CD8-positive, alpha-beta memory T cell (primary cell): Measurements from ENCODE around the gene ARIH1. TPM values are rescaled to one million over a fixed set of nuclear protein-coding genes. Genes with fewer than 3 reads are reported as not detected.
A peak's percentile ranks its signal among the peaks of the same experiment; 100 is the strongest.
"Not testable (repeated sequence)": the region's sequence is repeated elsewhere in the genome, so short reads cannot be mapped to it uniquely, and the experiment has no call there.

ENCODE experiments used
- CTCF ChIA-PET: fragments of 350-600 bp; sonication (Branson Sonifier 250); formaldehyde crosslinking; loops from one replicate; lab custom pipeline; 2021; ENCODE audit warnings: antibody characterized with exemption; lab: Charles Lee
- POLR2A ChIA-PET: fragments of 350-600 bp; sonication (Branson Sonifier 250); formaldehyde crosslinking; loops from one replicate; lab custom pipeline; 2021; ENCODE audit warnings: antibody characterized with exemption; lab: Charles Lee
- DNase-seq, 5 donors: peaks; one replicate each; pipeline versions ENCODE4 v3.0.0 to v3.0.0-alpha.2; 2020 to 2022; ENCODE audit warnings: mixed read lengths in 1 of 5
- H3K27ac ChIP-seq: one replicate; pipeline ENCODE4 v1.7.0; 2013; ENCODE audit warnings: low read depth, mild to moderate bottlenecking, low read length, moderate library complexity
- H3K27me3 ChIP-seq: 2 replicates; pipeline ENCODE4 v1.7.0; 2013; ENCODE audit warnings: low read length, mild to moderate bottlenecking; ENCODE audit not compliant: insufficient read depth, poor library complexity, severe bottlenecking
- H3K36me3 ChIP-seq: 2 replicates; pipeline ENCODE4 v1.7.0; 2013; ENCODE audit warnings: mild to moderate bottlenecking, low read length, moderate library complexity; ENCODE audit not compliant: insufficient read depth
- H3K4me1 ChIP-seq: 2 replicates; pipeline ENCODE4 v1.7.0; 2013; ENCODE audit warnings: mild to moderate bottlenecking, low read length, moderate library complexity; ENCODE audit not compliant: insufficient read depth
- H3K4me3 ChIP-seq: 2 replicates; pipeline ENCODE4 v1.7.0; 2013; ENCODE audit warnings: mild to moderate bottlenecking, low read length
- H3K9me3 ChIP-seq: 2 replicates; pipeline ENCODE4 v1.7.0; 2013; ENCODE audit warnings: mild to moderate bottlenecking, low read length
- H3K27ac Mint-ChIP-seq, 8 donors: one replicate each; pipeline ENCODE4 v1.8.0; 2020 to 2021; ENCODE audit warnings: mixed read lengths in 8 of 8, mild to moderate bottlenecking in 6 of 8, inconsistent platforms in 3 of 8, moderate library complexity in 3 of 8
- H3K27me3 Mint-ChIP-seq, 2 donors: one replicate each; pipeline ENCODE4 v1.8.0; 2020 to 2021; ENCODE audit warnings: mixed read lengths in 2 of 2, mild to moderate bottlenecking in 1 of 2, moderate library complexity in 1 of 2
- H3K36me3 Mint-ChIP-seq, 3 donors: one replicate each; pipeline ENCODE4 v1.8.0; 2020 to 2021; ENCODE audit warnings: mixed read lengths in 3 of 3, inconsistent platforms in 1 of 3, mild to moderate bottlenecking in 1 of 3
- H3K4me1 Mint-ChIP-seq, 3 donors: one replicate each; pipeline ENCODE4 v1.8.0; 2020 to 2021; ENCODE audit warnings: mixed read lengths in 3 of 3, inconsistent platforms in 1 of 3, mild to moderate bottlenecking in 1 of 3
- H3K4me3 Mint-ChIP-seq, 7 donors: one replicate each; pipeline ENCODE4 v1.8.0; 2020 to 2021; ENCODE audit warnings: mixed read lengths in 7 of 7, mild to moderate bottlenecking in 6 of 7, moderate library complexity in 4 of 7, inconsistent platforms in 2 of 7
- H3K9me3 Mint-ChIP-seq, 5 donors: one replicate each; pipeline ENCODE4 v1.8.0; 2020 to 2022; ENCODE audit warnings: mixed read lengths in 5 of 5, mild to moderate bottlenecking in 3 of 5, moderate library complexity in 2 of 5, inconsistent platforms in 1 of 5
- polyA plus RNA-seq: library from polyadenylated mRNA; unstranded; fragments of 300-500 nt; fragmentation: Illumina TruSeq; gene quantifications from one replicate; pipeline ENCODE4 v1.2.3, GENCODE V29; 2021
- total RNA-seq, 2 experiments: library from RNA; stranded (reverse); gene quantifications; one replicate each; pipeline ENCODE4 v1.2.3, GENCODE V29; 2021

The ARIH1 gene
- total and polyA plus RNA-seq, 3 experiments from 2014 or later, result 24.3 to 164 (median 153) TPM

GRCh38 chr15:72629068-72629570, 155.0 kb downstream of the ARIH1 start:
- H3K27ac Mint-ChIP-seq, H3K9me3 ChIP-seq, H3K4me1 ChIP-seq, H3K27me3 ChIP-seq, POLR2A ChIA-PET, H3K27me3 Mint-ChIP-seq, H3K36me3 Mint-ChIP-seq, H3K4me3 ChIP-seq, H3K36me3 ChIP-seq, H3K4me3 Mint-ChIP-seq, CTCF ChIA-PET, DNase-seq, H3K4me1 Mint-ChIP-seq, H3K27ac ChIP-seq, H3K9me3 Mint-ChIP-seq: not testable (repeated sequence)

- H3K4me1 Mint-ChIP-seq, CTCF ChIA-PET, H3K9me3 ChIP-seq, H3K9me3 Mint-ChIP-seq, H3K4me1 ChIP-seq, H3K27ac Mint-ChIP-seq, H3K27ac ChIP-seq, H3K27me3 Mint-ChIP-seq, H3K36me3 ChIP-seq, POLR2A ChIA-PET, H3K36me3 Mint-ChIP-seq, H3K27me3 ChIP-seq, H3K4me3 ChIP-seq: not testable (repeated sequence)
- peak overlapping the region in 4 of 7 donors; percentile 55 to 65 (median 62) for H3K4me3 Mint-ChIP-seq
- DNase-seq, result peak; percentile 25 to 78 (median 53)
These were observed 162.6 kb downstream of the ARIH1 start for GRCh38 chr15:72636519-72637282.

GRCh38 chr15:72639759-72640483, 165.8 kb downstream of the ARIH1 start:
- H3K9me3 ChIP-seq, H3K9me3 Mint-ChIP-seq, H3K4me3 Mint-ChIP-seq, H3K27me3 Mint-ChIP-seq, H3K27ac ChIP-seq, H3K27ac Mint-ChIP-seq, H3K36me3 Mint-ChIP-seq, H3K36me3 ChIP-seq, H3K4me1 ChIP-seq, POLR2A ChIA-PET, H3K4me3 ChIP-seq, DNase-seq, H3K27me3 ChIP-seq, CTCF ChIA-PET, H3K4me1 Mint-ChIP-seq: not testable (repeated sequence)

GRCh38 chr15:72642271-72642670, 168.1 kb downstream of the ARIH1 start:
- H3K27me3 Mint-ChIP-seq, POLR2A ChIA-PET, H3K27me3 ChIP-seq, H3K27ac Mint-ChIP-seq, H3K4me1 ChIP-seq, H3K9me3 ChIP-seq, DNase-seq, H3K36me3 Mint-ChIP-seq, H3K9me3 Mint-ChIP-seq, H3K4me1 Mint-ChIP-seq, H3K4me3 ChIP-seq, H3K4me3 Mint-ChIP-seq, H3K27ac ChIP-seq, H3K36me3 ChIP-seq, CTCF ChIA-PET: not testable (repeated sequence)

GRCh38 chr15:72648631-72649253, 174.6 kb downstream of the ARIH1 start:
- not testable (repeated sequence) for H3K36me3 Mint-ChIP-seq, H3K27me3 ChIP-seq

More at GRCh38 chr15:72648631-72649253, 174.6 kb downstream of the ARIH1 start:
- H3K9me3 Mint-ChIP-seq, H3K27ac ChIP-seq, H3K27me3 Mint-ChIP-seq, CTCF ChIA-PET, H3K36me3 ChIP-seq, DNase-seq, H3K4me3 ChIP-seq, H3K4me3 Mint-ChIP-seq, H3K4me1 Mint-ChIP-seq, POLR2A ChIA-PET, H3K9me3 ChIP-seq, H3K4me1 ChIP-seq, H3K27ac Mint-ChIP-seq: not testable (repeated sequence)

Other genes with a start within 250 kb of the ARIH1 start
- gene PKM, start 243.1 kb upstream of the ARIH1 start, total RNA-seq, result 1,000 to 10,000 TPM; 2,146 to 2,187 TPM
- 337 TPM for gene PKM, start 243.1 kb upstream of the ARIH1 start, polyA plus RNA-seq
- 10 to 100 TPM; 59.4 to 63.9 TPM for gene PARP6, start 201.8 kb upstream of the ARIH1 start, total RNA-seq
- gene PARP6, start 201.8 kb upstream of the ARIH1 start, polyA plus RNA-seq, result 30.0 TPM
- gene CELF6, start 154.2 kb upstream of the ARIH1 start, total RNA-seq, result under 1 TPM; 0.53 to 0.68 TPM
- gene CELF6, start 154.2 kb upstream of the ARIH1 start, polyA plus RNA-seq, result not detected
- gene HEXA, start 98.3 kb upstream of the ARIH1 start, total RNA-seq, result 10 to 100 TPM; 75.0 to 80.5 TPM
- 83.0 TPM for gene HEXA, start 98.3 kb upstream of the ARIH1 start, polyA plus RNA-seq
- not detected for gene TMEM202, start 76.0 kb upstream of the ARIH1 start, total RNA-seq
- gene TMEM202, start 76.0 kb upstream of the ARIH1 start, polyA plus RNA-seq, result not detected
- gene GOLGA6B, start 180.4 kb downstream of the ARIH1 start, total RNA-seq, result not detected
- not detected for gene GOLGA6B, start 180.4 kb downstream of the ARIH1 start, polyA plus RNA-seq
- under 1 TPM; 0.27 to 0.33 TPM for gene HIGD2B, start 211.9 kb downstream of the ARIH1 start, total RNA-seq
- not detected for gene HIGD2B, start 211.9 kb downstream of the ARIH1 start, polyA plus RNA-seq
- gene BBS4, start 211.9 kb downstream of the ARIH1 start, total RNA-seq, result 10 to 100 TPM; 12.4 to 17.3 TPM
- gene BBS4, start 211.9 kb downstream of the ARIH1 start, polyA plus RNA-seq, result 12.0 TPM